ENCODE results near the gene KMT2C. TPM values are rescaled to one million over a fixed set of nuclear protein-coding genes. Genes with fewer than 3 reads are reported as not detected.
"Not testable (repeated sequence)": the region's sequence is repeated elsewhere in the genome, so short reads cannot be mapped to it uniquely, and the experiment has no call there.

Gene KMT2C
- total RNA-seq, 1 experiment from 2014 or later: 20.4 TPM

GRCh38 chr7:152406030-152406429, 29.8 kb downstream of the KMT2C start:
- H3K4me3 ChIP-seq; H3K36me3 ChIP-seq; H3K9me3 ChIP-seq (replicated peaks); DNase-seq (ENCODE audit: low read depth in 1 of 2, low spot score in 2 of 2); H3K27ac ChIP-seq; H3K27me3 ChIP-seq (replicated peaks): not testable (repeated sequence)
- H3K4me1 ChIP-seq (replicated peaks): peaks cover 17% of the 10 kb centered on the region

GRCh38 chr7:152403726-152404125, 32.1 kb downstream of the KMT2C start:
- H3K4me3 ChIP-seq: no peak overlapping the region
- no peak for DNase-seq (ENCODE audit: low read depth in 1 of 2, low spot score in 2 of 2)

GRCh38 chr7:152402384-152403250, 33.2 kb downstream of the KMT2C start:
- H3K4me1 ChIP-seq (replicated peaks): peaks cover 17% of the 10 kb centered on the region
- peaks cover 2% of the 10 kb centered on the region; the same call in 1 of the 2 replicates for H3K9me3 ChIP-seq (replicated peaks)
- no peaks in the 10 kb centered on the region for H3K27me3 ChIP-seq (replicated peaks)
- H3K36me3 ChIP-seq: no peaks in the 10 kb centered on the region
- DNase-seq (ENCODE audit: low read depth in 1 of 2, low spot score in 2 of 2): peak in 1 of 2 experiments; percentile 62
- peak overlapping the region; percentile 8 for H3K27ac ChIP-seq
- H3K4me3 ChIP-seq: no peak overlapping the region

More at GRCh38 chr7:152403726-152404125, 32.1 kb downstream of the KMT2C start:
- Histone ChIP-seq H3K9me3 (replicated peaks) (peaks cover 2% of the 10 kb centered on the region; the same call in 1 of the 2 replicates), H3K27ac (no peak overlapping the region), H3K4me1 (replicated peaks) (peaks cover 17% of the 10 kb centered on the region), H3K36me3 (no peaks in the 10 kb centered on the region), H3K27me3 (replicated peaks) (no peaks in the 10 kb centered on the region)

- H3K9me3 ChIP-seq (replicated peaks): 0 out of 2 replicates have a peak, but pooled peaks cover 2% of the 10 kb centered on the region
- no peaks in the 10 kb centered on the region for H3K36me3 ChIP-seq
- no peak overlapping the region for H3K4me3 ChIP-seq
- H3K27me3 ChIP-seq (replicated peaks): no peaks in the 10 kb centered on the region
- peaks cover 26% of the 10 kb centered on the region for H3K4me1 ChIP-seq (replicated peaks)
- DNase-seq (ENCODE audit: low read depth in 1 of 2, low spot score in 2 of 2): no peak
- no peak overlapping the region for H3K27ac ChIP-seq
Measured at GRCh38 chr7:152399344-152399743, 36.5 kb downstream of the KMT2C start.

- Histone ChIP-seq H3K9me3 (replicated peaks) (no peaks in the 10 kb centered on the region), H3K4me3 (no peak overlapping the region), H3K4me1 (replicated peaks) (peaks cover 12% of the 10 kb centered on the region; the same call in 1 of the 2 replicates), H3K27me3 (replicated peaks) (no peaks in the 10 kb centered on the region), H3K36me3 (no peaks in the 10 kb centered on the region), H3K27ac (peak overlapping the region; percentile 17; the same call in 1 of the 2 replicates)
- peak; percentile 52 to 78 for DNase-seq (ENCODE audit: low read depth in 1 of 2, low spot score in 2 of 2)
Measured at GRCh38 chr7:152395112-152395511, 40.7 kb downstream of the KMT2C start.

GRCh38 chr7:152394214-152394613, 41.6 kb downstream of the KMT2C start:
- not testable (repeated sequence) for H3K27ac ChIP-seq; H3K9me3 ChIP-seq (replicated peaks); H3K36me3 ChIP-seq; H3K27me3 ChIP-seq (replicated peaks); H3K4me3 ChIP-seq
- DNase-seq (ENCODE audit: low read depth in 1 of 2, low spot score in 2 of 2): peak; percentile 48 to 60
- peaks cover 12% of the 10 kb centered on the region; the same call in 1 of the 2 replicates for H3K4me1 ChIP-seq (replicated peaks)

GRCh38 chr7:152392254-152392653, 43.5 kb downstream of the KMT2C start:
- H3K36me3 ChIP-seq: no peaks in the 10 kb centered on the region
- H3K27me3 ChIP-seq (replicated peaks): no peaks in the 10 kb centered on the region
- no peaks in the 10 kb centered on the region for H3K9me3 ChIP-seq (replicated peaks)
- no peak for DNase-seq (ENCODE audit: low read depth in 1 of 2, low spot score in 2 of 2)
- H3K4me3 ChIP-seq: no peak overlapping the region
- no peak overlapping the region for H3K27ac ChIP-seq
- peaks cover 12% of the 10 kb centered on the region; the same call in 1 of the 2 replicates for H3K4me1 ChIP-seq (replicated peaks)

GRCh38 chr7:152386136-152386764, 49.6 kb downstream of the KMT2C start:
- not testable (repeated sequence) for H3K4me3 ChIP-seq

GRCh38 chr7:152384235-152385200, 51.3 kb downstream of the KMT2C start:
- H3K4me3 ChIP-seq; H3K27ac ChIP-seq; DNase-seq (ENCODE audit: low read depth in 1 of 2, low spot score in 2 of 2); H3K27me3 ChIP-seq (replicated peaks); H3K36me3 ChIP-seq; H3K9me3 ChIP-seq (replicated peaks): not testable (repeated sequence)
- H3K4me1 ChIP-seq (replicated peaks): peaks cover 19% of the 10 kb centered on the region

More at GRCh38 chr7:152386136-152386764, 49.6 kb downstream of the KMT2C start:
- H3K27me3 ChIP-seq (replicated peaks); DNase-seq (ENCODE audit: low read depth in 1 of 2, low spot score in 2 of 2); H3K9me3 ChIP-seq (replicated peaks); H3K27ac ChIP-seq; H3K36me3 ChIP-seq: not testable (repeated sequence)
- peaks cover 19% of the 10 kb centered on the region for H3K4me1 ChIP-seq (replicated peaks)

GRCh38 chr7:152383341-152384234, 52.2 kb downstream of the KMT2C start:
- no peaks in the 10 kb centered on the region for H3K27me3 ChIP-seq (replicated peaks)
- H3K36me3 ChIP-seq: no peaks in the 10 kb centered on the region
- H3K27ac ChIP-seq: peak overlapping the region; percentile 43
- DNase-seq (ENCODE audit: low read depth in 1 of 2, low spot score in 2 of 2): peak in 1 of 2 experiments; percentile 53
- peaks cover 19% of the 10 kb centered on the region for H3K4me1 ChIP-seq (replicated peaks)
- no peak overlapping the region for H3K4me3 ChIP-seq
- no peaks in the 10 kb centered on the region for H3K9me3 ChIP-seq (replicated peaks)

- Histone ChIP-seq H3K4me3 (no peak overlapping the region), H3K27ac (no peak overlapping the region), H3K27me3 (replicated peaks) (no peaks in the 10 kb centered on the region), H3K4me1 (replicated peaks) (peaks cover 19% of the 10 kb centered on the region), H3K9me3 (replicated peaks) (no peaks in the 10 kb centered on the region), H3K36me3 (no peaks in the 10 kb centered on the region)
- DNase-seq (ENCODE audit: low read depth in 1 of 2, low spot score in 2 of 2): no peak
Measured at GRCh38 chr7:152382244-152382643, 53.6 kb downstream of the KMT2C start.

GRCh38 chr7:152380931-152381578, 54.7 kb downstream of the KMT2C start:
- not testable (repeated sequence) for H3K27me3 ChIP-seq (replicated peaks); H3K9me3 ChIP-seq (replicated peaks); H3K4me3 ChIP-seq; H3K36me3 ChIP-seq; DNase-seq (ENCODE audit: low read depth in 1 of 2, low spot score in 2 of 2); H3K27ac ChIP-seq
- peaks cover 19% of the 10 kb centered on the region for H3K4me1 ChIP-seq (replicated peaks)
